Activated CD8-positive, alpha-beta memory T cell treated with anti-CD3 and anti-CD28 coated beads, Interleukin-2, amount 50 U/mL, for 48 hours (primary cell): ENCODE measurements around the gene KIZ.
"Not testable (repeated sequence)": the region's sequence is repeated elsewhere in the genome, so short reads cannot be mapped to it uniquely, and the experiment has no call there.

Source experiments
- DNase-seq: peaks from one replicate; pipeline ENCODE4 v3.0.0-alpha.2; 2020

The KIZ gene

GRCh38 chr20:21141825-21142224, 15.9 kb downstream of the KIZ start:
- DNase-seq: no peak

GRCh38 chr20:21143194-21143890, 17.5 kb downstream of the KIZ start:
- no peak for DNase-seq

GRCh38 chr20:21145424-21145823, 19.5 kb downstream of the KIZ start:
- DNase-seq: no peak

GRCh38 chr20:21146215-21146614, 20.3 kb downstream of the KIZ start:
- no peak for DNase-seq

GRCh38 chr20:21147593-21147992, 21.7 kb downstream of the KIZ start:
- no peak for DNase-seq

- DNase-seq: no peak
Measured at GRCh38 chr20:21149344-21149743, 23.5 kb downstream of the KIZ start.

GRCh38 chr20:21151791-21152190, 25.9 kb downstream of the KIZ start:
- no peak for DNase-seq

- DNase-seq: no peak
Measured at GRCh38 chr20:21154692-21155091, 28.8 kb downstream of the KIZ start.

- no peak for DNase-seq
Measured at GRCh38 chr20:21155268-21155667, 29.4 kb downstream of the KIZ start.

- no peak for DNase-seq
Measured at GRCh38 chr20:21156266-21156665, 30.4 kb downstream of the KIZ start.

- DNase-seq: no peak
Measured at GRCh38 chr20:21157006-21157405, 31.1 kb downstream of the KIZ start.

- no peak for DNase-seq
Measured at GRCh38 chr20:21159658-21160380, 33.9 kb downstream of the KIZ start.

GRCh38 chr20:21161926-21162325, 36.0 kb downstream of the KIZ start:
- DNase-seq: no peak

- DNase-seq: no peak
Measured at GRCh38 chr20:21162631-21163030, 36.7 kb downstream of the KIZ start.

- no peak for DNase-seq
Measured at GRCh38 chr20:21166801-21167200, 40.9 kb downstream of the KIZ start.

GRCh38 chr20:21167261-21167660, 41.4 kb downstream of the KIZ start:
- DNase-seq: no peak

GRCh38 chr20:21168061-21168460, 42.2 kb downstream of the KIZ start:
- not testable (repeated sequence) for DNase-seq

- no peak for DNase-seq
Measured at GRCh38 chr20:21172626-21173025, 46.7 kb downstream of the KIZ start.

GRCh38 chr20:21173485-21173884, 47.6 kb downstream of the KIZ start:
- DNase-seq: no peak

- DNase-seq: no peak
Measured at GRCh38 chr20:21174516-21175239, 48.8 kb downstream of the KIZ start.

GRCh38 chr20:21175433-21175832, 49.6 kb downstream of the KIZ start:
- DNase-seq: no peak

GRCh38 chr20:21177767-21178166, 51.9 kb downstream of the KIZ start:
- no peak for DNase-seq

GRCh38 chr20:21179757-21180156, 53.9 kb downstream of the KIZ start:
- DNase-seq: no peak

GRCh38 chr20:21180248-21180647, 54.4 kb downstream of the KIZ start:
- DNase-seq: no peak
